Activated CD4-positive, alpha-beta T cell treated with anti-CD3 and anti-CD28 coated beads, Interleukin-2, amount 10 ng/mL, durations not matched to agents 7 days and 5 days (primary cell): Measurements from ENCODE around the gene HDAC5. TPM values are rescaled to one million over a fixed set of nuclear protein-coding genes. Genes with fewer than 3 reads are reported as not detected.
"Not testable (repeated sequence)": the region's sequence is repeated elsewhere in the genome, so short reads cannot be mapped to it uniquely, and the experiment has no call there.

Experiments used
- CTCF ChIA-PET: fragments of 350-600 bp; sonication (Branson Sonifier 250); formaldehyde crosslinking; loops from one replicate; lab custom pipeline; 2021; ENCODE audit warnings: antibody characterized with exemption; lab: Charles Lee
- POLR2A ChIA-PET: fragments of 350-600 bp; sonication (Branson Sonifier 250); formaldehyde crosslinking; loops from one replicate; lab custom pipeline; 2021; ENCODE audit warnings: antibody characterized with exemption; lab: Charles Lee
- DNase-seq: peaks from one replicate; pipeline ENCODE4 v3.0.0-alpha.2; 2020
- H3K27ac Mint-ChIP-seq: one replicate; pipeline ENCODE4 v1.8.0; 2021; ENCODE audit warnings: mild to moderate bottlenecking, moderate library complexity, mixed read lengths
- H3K27me3 Mint-ChIP-seq: one replicate; pipeline ENCODE4 v1.8.0; 2021; ENCODE audit warnings: mixed read lengths
- H3K36me3 Mint-ChIP-seq: one replicate; pipeline ENCODE4 v1.8.0; 2021; ENCODE audit warnings: low read depth, mixed read lengths
- H3K4me1 Mint-ChIP-seq: one replicate; pipeline ENCODE4 v1.8.0; 2021; ENCODE audit warnings: mixed read lengths
- H3K4me3 Mint-ChIP-seq: one replicate; pipeline ENCODE4 v1.8.0; 2021; ENCODE audit warnings: mild to moderate bottlenecking, moderate library complexity, mixed read lengths
- H3K9me3 Mint-ChIP-seq: one replicate; pipeline ENCODE4 v1.8.0; 2021; ENCODE audit warnings: mixed read lengths
- total RNA-seq, 2 experiments: library from RNA; stranded (reverse); gene quantifications; one replicate each; pipeline ENCODE4 v1.2.3, GENCODE V29; 2021

Gene HDAC5
- total RNA-seq, 2 experiments from 2014 or later: 27.0 to 32.3 TPM

DNA sequence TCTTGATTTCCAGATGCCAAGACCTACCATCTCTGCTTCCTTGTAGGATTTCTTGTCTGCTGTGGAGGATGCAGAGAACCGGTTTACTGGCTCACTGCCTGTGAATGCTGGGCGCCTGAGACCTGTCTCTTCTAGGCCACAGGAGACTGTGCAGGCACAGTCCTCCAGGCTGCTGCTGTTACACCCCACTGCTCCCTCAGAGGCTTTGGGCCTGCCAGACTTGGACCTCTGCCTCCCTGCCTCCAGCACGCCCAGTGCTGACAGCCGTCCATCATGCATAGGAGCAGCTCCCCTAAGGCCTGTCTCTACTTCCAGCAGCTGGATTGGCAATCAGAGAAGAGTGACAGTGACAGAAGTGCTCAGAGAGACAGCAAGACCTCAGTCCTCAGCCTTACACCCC, 24.4 kb upstream of the HDAC5 start:
- ChIA-PET CTCF (interaction anchor here (0.5 to 1.1 kb wide), 3 partner anchors 20 to 77 kb away, joined by 3 to 6 read pairs (median 4); no protein-coding TSS in a partner anchor), POLR2A (no interaction called here)
- H3K27me3 Mint-ChIP-seq: no peaks in the 10 kb centered on the region
- peaks cover 25% of the 10 kb centered on the region for H3K36me3 Mint-ChIP-seq
- no peak overlapping the region for H3K27ac Mint-ChIP-seq
- H3K9me3 Mint-ChIP-seq: no peaks in the 10 kb centered on the region
- H3K4me3 Mint-ChIP-seq: no peak overlapping the region
- no peak for DNase-seq
- peaks cover 20% of the 10 kb centered on the region for H3K4me1 Mint-ChIP-seq

DNA sequence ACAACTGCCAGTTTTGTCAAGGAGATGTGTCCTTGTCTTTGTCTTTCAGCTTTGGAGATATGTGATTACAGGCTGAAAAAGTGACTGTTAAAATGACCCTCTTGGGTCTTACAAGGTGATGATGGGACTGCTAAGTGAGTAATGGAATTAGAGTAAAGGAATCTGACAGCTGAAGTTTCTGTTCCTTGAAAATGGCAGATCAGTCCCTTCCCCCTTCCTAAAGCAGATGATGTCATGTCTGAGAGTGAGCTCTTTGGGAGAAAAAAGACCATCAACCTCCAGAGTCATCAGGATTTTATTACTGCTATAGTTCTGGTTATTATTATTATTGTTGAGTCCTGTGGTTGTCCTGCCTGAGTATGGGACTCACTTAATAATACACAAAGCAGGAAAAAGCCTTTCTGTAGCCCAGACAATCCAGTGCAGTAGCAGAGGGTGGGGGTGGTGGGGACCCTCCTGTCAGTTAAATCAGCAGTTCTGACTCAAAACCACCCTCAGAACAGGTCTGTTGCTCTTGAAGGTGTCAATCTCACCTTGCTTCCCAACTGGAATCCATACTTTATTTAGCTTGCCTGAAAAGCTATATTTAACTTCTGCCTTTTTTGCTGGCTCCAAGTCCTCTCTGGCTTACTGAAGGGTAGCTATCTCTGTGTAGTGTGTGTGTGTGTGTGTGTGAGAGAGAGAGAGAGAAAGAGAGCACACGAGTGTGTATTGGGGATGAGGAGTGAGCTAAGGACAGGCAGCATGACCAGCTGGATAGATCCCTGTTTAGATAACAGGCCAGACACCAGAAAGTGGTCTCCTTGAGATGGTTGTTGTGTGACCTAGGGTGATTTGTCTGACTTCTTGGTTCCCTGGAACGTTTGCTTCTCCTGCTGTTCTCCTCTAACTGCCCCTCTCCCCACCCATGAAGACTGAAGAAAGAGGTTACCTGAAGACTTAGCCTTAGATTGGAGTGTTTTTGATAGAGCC, 23.2 kb upstream of the HDAC5 start:
- no peaks in the 10 kb centered on the region for H3K27me3 Mint-ChIP-seq
- H3K36me3 Mint-ChIP-seq: peaks cover 18% of the 10 kb centered on the region
- peak overlapping the region; percentile 26 for H3K27ac Mint-ChIP-seq
- ChIA-PET CTCF (interaction anchor here (1.0 to 1.6 kb wide), 3 partner anchors 14 to 63 kb away, joined by 4 read pairs; no protein-coding TSS in a partner anchor), POLR2A (no interaction called here)
- H3K4me3 Mint-ChIP-seq: no peak overlapping the region
- no peaks in the 10 kb centered on the region for H3K9me3 Mint-ChIP-seq
- peaks cover 25% of the 10 kb centered on the region for H3K4me1 Mint-ChIP-seq
- DNase-seq: no peak

GRCh38 chr17:44144966-44145739, 21.7 kb upstream of the HDAC5 start:
- POLR2A ChIA-PET: interaction anchor here (0.6 kb wide), 1 partner anchor 138 kb away, joined by 3 read pairs; no protein-coding TSS in a partner anchor
- H3K36me3 Mint-ChIP-seq: peaks cover 18% of the 10 kb centered on the region

GRCh38 chr17:44143921-44144320, 20.5 kb upstream of the HDAC5 start:
- not testable (repeated sequence) for H3K27me3 Mint-ChIP-seq
- CTCF ChIA-PET: interaction anchor here (0.7 to 1.1 kb wide), 2 partner anchors 14 to 21 kb away, joined by 4 read pairs; partner anchors contain the start of gene HDAC5

More at GRCh38 chr17:44144966-44145739, 21.7 kb upstream of the HDAC5 start:
- Mint-ChIP-seq H3K27ac (no peak overlapping the region), H3K4me3 (no peak overlapping the region), H3K4me1 (peaks cover 21% of the 10 kb centered on the region), H3K27me3 (no peaks in the 10 kb centered on the region), H3K9me3 (no peaks in the 10 kb centered on the region)
- CTCF ChIA-PET: interaction anchor here (1.2 to 1.6 kb wide), 3 partner anchors 13 to 186 kb away, joined by 3 to 4 read pairs (median 4); no protein-coding TSS in a partner anchor
- DNase-seq: no peak

GRCh38 chr17:44137891-44138709, 14.7 kb upstream of the HDAC5 start:
- POLR2A ChIA-PET: no interaction called here
- no peaks in the 10 kb centered on the region for H3K36me3 Mint-ChIP-seq
- no peaks in the 10 kb centered on the region for H3K27me3 Mint-ChIP-seq
- H3K4me1 Mint-ChIP-seq: peaks cover 26% of the 10 kb centered on the region
- peak; percentile 49 for DNase-seq
- CTCF ChIA-PET: interaction anchor here (0.6 to 1.2 kb wide), 3 partner anchors 15 to 666 kb away, joined by 3 to 5 read pairs (median 4); partner anchors contain the start of gene HDAC5
- H3K9me3 Mint-ChIP-seq: no peaks in the 10 kb centered on the region
- no peak overlapping the region for H3K4me3 Mint-ChIP-seq
- H3K27ac Mint-ChIP-seq: peak overlapping the region; percentile 31

More at GRCh38 chr17:44143921-44144320, 20.5 kb upstream of the HDAC5 start:
- H3K4me1 Mint-ChIP-seq: peaks cover 16% of the 10 kb centered on the region
- DNase-seq, H3K27ac Mint-ChIP-seq, POLR2A ChIA-PET, H3K9me3 Mint-ChIP-seq, H3K4me3 Mint-ChIP-seq: not testable (repeated sequence)
- peaks cover 11% of the 10 kb centered on the region for H3K36me3 Mint-ChIP-seq

- ChIA-PET CTCF (interaction anchor here (0.6 to 2.4 kb wide), 2 partner anchors 12 to 52 kb away, joined by 4 to 9 read pairs; partner anchors contain the start of gene HDAC5), POLR2A (no interaction called here)
- no peak overlapping the region for H3K27ac Mint-ChIP-seq
- H3K9me3 Mint-ChIP-seq: no peaks in the 10 kb centered on the region
- no peaks in the 10 kb centered on the region for H3K27me3 Mint-ChIP-seq
- no peak overlapping the region for H3K4me3 Mint-ChIP-seq
- peaks cover 13% of the 10 kb centered on the region for H3K4me1 Mint-ChIP-seq
- H3K36me3 Mint-ChIP-seq: no peaks in the 10 kb centered on the region
- DNase-seq: no peak
These were observed 11.5 kb upstream of the HDAC5 start for GRCh38 chr17:44134752-44135568.

GRCh38 chr17:44133918-44134476, 10.6 kb upstream of the HDAC5 start:
- DNase-seq: no peak
- H3K9me3 Mint-ChIP-seq: no peaks in the 10 kb centered on the region
- ChIA-PET POLR2A (no interaction called here), CTCF (interaction anchor here (0.6 to 2.4 kb wide), 2 partner anchors 11 to 1868 kb away, joined by 3 to 9 read pairs; partner anchors contain the start of gene HDAC5)
- peaks cover 13% of the 10 kb centered on the region for H3K4me1 Mint-ChIP-seq
- peak overlapping the region; percentile 13 for H3K27ac Mint-ChIP-seq
- H3K4me3 Mint-ChIP-seq: no peak overlapping the region
- no peaks in the 10 kb centered on the region for H3K36me3 Mint-ChIP-seq
- H3K27me3 Mint-ChIP-seq: no peaks in the 10 kb centered on the region

- H3K27me3 Mint-ChIP-seq: no peaks in the 10 kb centered on the region
These were observed 8.9 kb upstream of the HDAC5 start for GRCh38 chr17:44132275-44132821.

DNA sequence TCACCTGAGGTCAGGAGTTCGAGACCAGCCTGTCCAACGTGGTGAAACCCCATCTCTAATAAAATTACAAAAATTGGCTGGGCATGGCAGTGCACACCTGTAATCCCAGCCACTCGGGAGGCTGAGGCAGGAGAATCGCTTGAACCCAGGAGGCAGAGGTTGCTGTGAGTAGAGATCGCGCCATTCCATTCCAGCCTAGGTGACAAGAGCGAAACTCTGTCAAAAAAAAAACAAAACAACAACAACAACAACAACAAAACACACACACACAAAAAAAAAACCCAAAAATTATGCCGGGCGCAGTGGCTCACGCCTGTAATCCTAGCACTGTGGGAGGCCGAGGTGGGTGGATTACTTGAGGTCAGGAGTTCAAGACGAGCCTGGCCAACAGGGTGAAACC, 7.9 kb upstream of the HDAC5 start:
- H3K27ac Mint-ChIP-seq, H3K27me3 Mint-ChIP-seq, H3K4me1 Mint-ChIP-seq, DNase-seq, H3K9me3 Mint-ChIP-seq, H3K36me3 Mint-ChIP-seq, POLR2A ChIA-PET, H3K4me3 Mint-ChIP-seq: not testable (repeated sequence)
- CTCF ChIA-PET: interaction anchor here (0.6 to 1.5 kb wide), 3 partner anchors 8 to 94 kb away, joined by 4 to 6 read pairs (median 5); partner anchors contain the start of gene HDAC5

More at GRCh38 chr17:44132275-44132821, 8.9 kb upstream of the HDAC5 start:
- CTCF ChIA-PET: interaction anchor here (1.5 kb wide), 2 partner anchors 9 to 14 kb away, joined by 4 to 6 read pairs; partner anchors contain the start of gene HDAC5
- no peaks in the 10 kb centered on the region for H3K36me3 Mint-ChIP-seq
- DNase-seq: no peak
- H3K27ac Mint-ChIP-seq: no peak overlapping the region
- no peak overlapping the region for H3K4me3 Mint-ChIP-seq
- POLR2A ChIA-PET: no interaction called here
- peaks cover 2% of the 10 kb centered on the region for H3K4me1 Mint-ChIP-seq
- H3K9me3 Mint-ChIP-seq: no peaks in the 10 kb centered on the region

DNA sequence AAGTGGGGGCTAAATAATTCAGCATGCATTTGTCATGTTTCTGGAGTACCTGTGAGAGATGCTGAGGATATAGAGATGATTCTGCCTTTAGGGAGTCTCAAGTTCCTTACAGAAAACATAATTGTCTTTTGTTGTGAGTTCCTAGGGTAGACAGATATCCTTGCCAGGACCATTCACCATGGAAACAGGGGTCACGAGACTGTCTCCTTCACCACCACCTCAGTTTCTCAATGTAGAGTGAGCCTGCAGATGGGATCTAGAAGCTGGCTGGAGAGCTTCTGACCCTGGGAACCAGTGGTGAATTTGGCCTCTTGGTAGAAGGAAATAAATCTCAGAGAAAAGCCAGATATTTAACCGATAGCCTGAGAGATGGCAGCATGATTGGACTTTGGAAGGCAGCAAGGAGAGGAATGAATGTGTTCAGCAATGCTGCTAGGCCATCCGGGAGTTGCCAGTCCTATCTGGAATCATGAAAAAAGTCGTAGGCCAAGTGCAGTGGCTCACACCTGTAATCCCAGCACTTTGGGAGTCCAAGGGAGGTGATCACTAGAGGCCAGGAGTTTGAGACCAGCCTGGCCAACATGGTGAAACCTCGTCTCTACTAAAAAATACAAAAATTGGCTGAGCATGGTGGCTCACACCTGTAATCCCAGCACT, 7.4 kb upstream of the HDAC5 start:
- POLR2A ChIA-PET: no interaction called here
- DNase-seq: no peak
- Mint-ChIP-seq H3K27ac (no peak overlapping the region), H3K27me3 (no peaks in the 10 kb centered on the region), H3K36me3 (no peaks in the 10 kb centered on the region), H3K4me3 (no peak overlapping the region), H3K9me3 (no peaks in the 10 kb centered on the region), H3K4me1 (no peaks in the 10 kb centered on the region)
- CTCF ChIA-PET: interaction anchor here (0.6 to 1.3 kb wide), 3 partner anchors 14 to 94 kb away, joined by 3 to 5 read pairs (median 3); no protein-coding TSS in a partner anchor
